GM13976 (cell line): ENCODE measurements around the gene PARVA.

Experiments
- DNase-seq: peaks from one replicate; pipeline ENCODE4 v3.0.0; 2012; ENCODE audit warnings: low spot score
- in situ Hi-C: fragments of 300-500 bp; cut with MboI; formaldehyde crosslinking; loops from one replicate; pipeline ENCODE4 v1.12.0; 2022; ENCODE audit warnings: low sequenced_read_pairs, mixed read lengths, inconsistent platforms; ENCODE audit not compliant: unreplicated experiment
- TF ChIP-seq, protein P1 (sequence below): IDR thresholded peaks from 2 replicates; pipeline ENCODE4 v1.5.1; 2012; ENCODE audit warnings: borderline replicate concordance, mild to moderate bottlenecking; ENCODE audit not compliant: insufficient read depth; ENCODE audit errors: extremely low read depth, missing control alignments, control extremely low read depth

Gene PARVA

GRCh38 chr11:12460466-12460865 is 83.1 kb downstream of the PARVA start:
- TF ChIP-seq, protein P1, sequence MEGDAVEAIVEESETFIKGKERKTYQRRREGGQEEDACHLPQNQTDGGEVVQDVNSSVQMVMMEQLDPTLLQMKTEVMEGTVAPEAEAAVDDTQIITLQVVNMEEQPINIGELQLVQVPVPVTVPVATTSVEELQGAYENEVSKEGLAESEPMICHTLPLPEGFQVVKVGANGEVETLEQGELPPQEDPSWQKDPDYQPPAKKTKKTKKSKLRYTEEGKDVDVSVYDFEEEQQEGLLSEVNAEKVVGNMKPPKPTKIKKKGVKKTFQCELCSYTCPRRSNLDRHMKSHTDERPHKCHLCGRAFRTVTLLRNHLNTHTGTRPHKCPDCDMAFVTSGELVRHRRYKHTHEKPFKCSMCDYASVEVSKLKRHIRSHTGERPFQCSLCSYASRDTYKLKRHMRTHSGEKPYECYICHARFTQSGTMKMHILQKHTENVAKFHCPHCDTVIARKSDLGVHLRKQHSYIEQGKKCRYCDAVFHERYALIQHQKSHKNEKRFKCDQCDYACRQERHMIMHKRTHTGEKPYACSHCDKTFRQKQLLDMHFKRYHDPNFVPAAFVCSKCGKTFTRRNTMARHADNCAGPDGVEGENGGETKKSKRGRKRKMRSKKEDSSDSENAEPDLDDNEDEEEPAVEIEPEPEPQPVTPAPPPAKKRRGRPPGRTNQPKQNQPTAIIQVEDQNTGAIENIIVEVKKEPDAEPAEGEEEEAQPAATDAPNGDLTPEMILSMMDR, result no peak
- DNase-seq, result no peak
- in situ Hi-C loops, result no loop called here

DNA sequence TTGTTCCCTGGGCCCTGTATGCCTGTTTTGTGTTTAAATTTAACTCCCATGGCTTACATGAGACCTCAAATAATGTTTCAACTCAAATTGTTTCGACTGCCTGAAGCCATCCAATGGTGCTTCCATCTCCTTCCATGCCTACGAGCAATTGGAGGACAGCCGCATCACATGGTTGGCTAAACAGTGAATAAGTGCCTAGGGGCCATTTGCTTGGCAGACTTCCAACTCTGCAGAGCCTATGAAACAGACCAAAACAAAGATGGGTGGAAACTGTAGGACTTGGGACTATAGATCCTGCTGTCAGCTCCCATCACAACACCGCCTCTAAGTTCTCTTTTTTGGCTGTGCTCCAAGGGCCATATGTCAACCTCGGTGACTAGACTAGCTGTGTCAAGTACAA is 84.1 kb downstream of the PARVA start:
- TF ChIP-seq, protein P1, result no peak
- DNase-seq, result no peak
- in situ Hi-C loops, result no loop called here

DNA sequence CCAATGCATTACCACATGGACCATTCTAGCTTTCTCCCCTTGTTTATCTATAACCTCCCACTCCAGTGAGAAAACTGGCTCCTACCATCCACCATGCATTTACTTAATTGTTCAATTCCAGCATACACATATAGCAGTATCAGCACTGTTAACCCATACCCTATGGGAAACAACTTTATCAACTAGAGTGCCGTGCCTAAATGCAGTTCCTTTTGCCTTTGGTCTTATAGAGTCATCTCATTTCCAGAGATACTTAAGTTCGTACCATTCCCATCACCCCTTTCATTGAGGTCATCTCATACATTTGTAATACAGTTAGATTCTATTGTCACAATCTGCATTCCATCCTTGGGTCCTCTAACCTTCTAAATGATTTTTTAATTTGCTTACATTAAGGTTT is 86.9 kb downstream of the PARVA start:
- no peak for DNase-seq
- TF ChIP-seq, protein P1, result no peak
- in situ Hi-C loops, result no loop called here

GRCh38 chr11:12465332-12465731 is 88.0 kb downstream of the PARVA start:
- in situ Hi-C loops, result no loop called here
- TF ChIP-seq, protein P1, result no peak
- DNase-seq, result no peak

GRCh38 chr11:12467610-12468009 is 90.2 kb downstream of the PARVA start:
- in situ Hi-C loops, result no loop called here
- TF ChIP-seq, protein P1, result no peak
- DNase-seq, result no peak

DNA sequence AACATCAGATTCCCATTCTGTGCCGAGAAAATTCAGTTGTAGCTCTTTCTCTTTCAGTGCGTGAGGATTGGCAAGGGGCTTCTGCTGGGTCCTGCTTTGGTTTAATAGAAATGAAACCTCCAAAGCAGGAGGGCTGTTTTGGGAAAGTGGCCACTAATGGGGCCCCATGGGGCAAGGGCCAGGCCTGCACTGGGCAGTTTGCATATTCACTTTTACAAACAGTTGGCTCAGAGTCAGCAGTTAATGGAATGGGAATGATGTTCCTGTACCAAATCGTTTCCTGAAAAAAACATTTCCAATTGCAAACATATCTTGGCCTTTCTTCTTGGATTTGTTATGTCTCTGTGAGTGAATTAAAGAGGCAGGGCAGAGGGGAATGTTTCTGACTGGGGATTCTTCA is 92.1 kb downstream of the PARVA start:
- in situ Hi-C loops, result no loop called here
- TF ChIP-seq, protein P1, result no peak
- DNase-seq, result no peak

DNA sequence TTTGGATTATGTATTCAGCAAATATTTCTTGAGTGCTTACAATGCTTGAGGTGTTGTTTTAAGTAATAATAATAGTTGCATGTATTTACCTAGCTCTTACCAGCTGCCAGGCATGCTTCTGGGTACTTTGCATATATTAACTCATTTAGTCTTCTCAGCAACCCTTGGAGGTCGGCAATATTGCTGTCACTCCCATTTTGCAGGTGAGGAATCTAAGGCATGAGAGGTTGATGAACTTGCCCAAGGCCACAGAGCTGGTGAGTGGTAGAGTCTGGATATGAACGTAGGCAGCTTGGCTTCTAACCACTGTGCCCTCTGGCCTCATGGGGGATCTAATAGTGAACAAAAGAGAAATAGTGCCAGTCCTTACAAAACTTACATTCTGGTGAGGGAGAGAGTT is 92.9 kb downstream of the PARVA start:
- TF ChIP-seq, protein P1, result no peak
- no peak for DNase-seq
- in situ Hi-C loops, result no loop called here
